Effector memory CD4-positive, alpha-beta T cell (primary cell): ENCODE results near the gene PKNOX2.

ENCODE experiments used
- DNase-seq, 3 donors: peaks; one replicate each; pipeline ENCODE4 v3.0.0-alpha.2; 2020
- H3K27ac ChIP-seq: 2 replicates; pipeline ENCODE4 v1.7.0; 2013; ENCODE audit warnings: mild to moderate bottlenecking, low read length, moderate library complexity; ENCODE audit not compliant: insufficient read depth, poor library complexity, severe bottlenecking
- H3K27me3 ChIP-seq: replicated peaks from 2 replicates; pipeline ENCODE4 v1.7.0; 2013; ENCODE audit warnings: mild to moderate bottlenecking, low read length; ENCODE audit not compliant: insufficient read depth, control insufficient read depth, poor library complexity, severe bottlenecking
- H3K36me3 ChIP-seq: 2 replicates; pipeline ENCODE4 v1.7.0; 2013; ENCODE audit warnings: mild to moderate bottlenecking, low read length, moderate library complexity; ENCODE audit not compliant: control insufficient read depth, insufficient read depth
- H3K4me1 ChIP-seq: 2 replicates; pipeline ENCODE4 v1.7.0; 2013; ENCODE audit warnings: low read length, mild to moderate bottlenecking; ENCODE audit not compliant: control insufficient read depth, insufficient read depth, poor library complexity, severe bottlenecking
- H3K4me3 ChIP-seq: 2 replicates; pipeline ENCODE4 v1.7.0; 2013; ENCODE audit warnings: low read length, low read depth, mild to moderate bottlenecking; ENCODE audit not compliant: insufficient read depth, poor library complexity, severe bottlenecking
- H3K9me3 ChIP-seq: 2 replicates; pipeline ENCODE4 v1.7.0; 2013; ENCODE audit warnings: mild to moderate bottlenecking, low read length, moderate library complexity; ENCODE audit not compliant: control insufficient read depth

The PKNOX2 gene

DNA sequence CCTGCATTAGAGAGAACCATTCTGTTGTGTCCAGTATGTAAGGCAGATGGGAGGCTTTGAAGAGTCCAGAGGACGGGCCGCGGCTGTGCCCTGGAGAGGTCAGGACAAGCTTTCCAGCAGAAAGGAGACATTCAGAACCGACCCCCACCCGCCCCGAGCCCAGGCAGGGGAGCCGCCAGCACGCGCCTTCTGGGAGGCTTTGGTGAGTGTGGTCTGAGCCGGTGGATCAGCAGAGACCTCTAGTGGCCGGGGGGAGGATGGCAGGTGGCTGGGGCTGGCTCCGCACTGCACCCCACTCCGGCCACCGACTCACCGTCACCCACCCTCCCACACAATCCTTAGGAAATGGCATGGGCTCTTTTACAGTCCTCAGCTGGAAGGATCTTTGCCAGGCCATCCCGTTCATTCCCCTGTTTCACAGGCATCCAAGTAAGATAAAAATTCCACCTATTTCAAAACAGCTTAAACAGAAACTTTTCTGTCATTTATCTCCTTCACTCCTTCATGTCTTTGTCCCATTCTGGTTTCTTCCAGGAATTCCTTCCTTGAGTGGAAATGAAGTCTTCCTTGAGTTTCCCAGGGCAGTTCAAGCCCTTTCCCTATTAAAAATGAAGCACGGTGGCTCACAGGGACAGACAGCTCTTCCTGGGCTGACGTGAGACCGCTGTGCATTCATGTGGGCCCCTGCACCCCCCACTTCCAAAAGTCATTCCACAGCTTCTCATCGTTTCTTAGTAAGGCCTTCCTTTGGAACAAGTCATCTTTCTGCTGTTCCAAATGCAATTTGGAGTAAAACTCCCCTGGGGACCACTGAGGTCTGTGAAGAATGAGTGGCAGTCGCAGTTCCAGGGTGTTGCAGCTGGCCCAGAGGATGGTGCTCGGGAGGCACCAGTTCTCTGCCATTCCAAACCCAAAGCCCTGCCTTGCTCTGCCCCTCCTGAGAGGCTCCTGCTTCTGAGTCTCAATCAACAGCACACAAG, 240.6 kb downstream of the PKNOX2 start:
- no peak overlapping the region for H3K27ac ChIP-seq
- no peaks in the 10 kb centered on the region for H3K36me3 ChIP-seq
- peak; percentile 14 to 34 (median 15) for DNase-seq
- H3K27me3 ChIP-seq = peaks cover 4% of the 10 kb centered on the region
- H3K9me3 ChIP-seq = no peaks in the 10 kb centered on the region
- no peak overlapping the region for H3K4me3 ChIP-seq
- H3K4me1 ChIP-seq = peaks cover 7% of the 10 kb centered on the region

DNA sequence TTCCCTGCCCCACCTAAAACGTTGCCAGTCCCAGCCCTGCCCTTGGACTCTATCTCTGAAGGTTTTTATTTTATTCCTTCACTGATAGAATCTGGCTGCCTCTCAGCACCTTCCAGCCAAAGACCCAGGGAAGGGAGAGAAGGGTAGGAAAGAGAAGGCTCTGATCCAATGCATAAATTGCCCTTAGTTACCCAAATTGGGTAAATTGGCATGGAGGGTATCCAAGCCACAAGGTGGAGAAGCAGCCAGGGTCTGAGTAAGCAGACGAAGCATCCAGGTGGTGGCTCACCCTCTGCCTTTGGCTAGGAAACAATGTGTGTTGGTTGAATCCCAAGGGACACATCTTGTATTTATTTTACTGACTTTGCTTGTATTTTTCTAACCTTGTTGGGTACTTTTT, 242.5 kb downstream of the PKNOX2 start:
- peaks cover 7% of the 10 kb centered on the region for H3K4me1 ChIP-seq
- no peaks in the 10 kb centered on the region for H3K9me3 ChIP-seq
- no peaks in the 10 kb centered on the region for H3K36me3 ChIP-seq
- H3K27ac ChIP-seq = no peak overlapping the region
- H3K27me3 ChIP-seq = peaks cover 4% of the 10 kb centered on the region
- DNase-seq = no peak
- no peak overlapping the region for H3K4me3 ChIP-seq

DNA sequence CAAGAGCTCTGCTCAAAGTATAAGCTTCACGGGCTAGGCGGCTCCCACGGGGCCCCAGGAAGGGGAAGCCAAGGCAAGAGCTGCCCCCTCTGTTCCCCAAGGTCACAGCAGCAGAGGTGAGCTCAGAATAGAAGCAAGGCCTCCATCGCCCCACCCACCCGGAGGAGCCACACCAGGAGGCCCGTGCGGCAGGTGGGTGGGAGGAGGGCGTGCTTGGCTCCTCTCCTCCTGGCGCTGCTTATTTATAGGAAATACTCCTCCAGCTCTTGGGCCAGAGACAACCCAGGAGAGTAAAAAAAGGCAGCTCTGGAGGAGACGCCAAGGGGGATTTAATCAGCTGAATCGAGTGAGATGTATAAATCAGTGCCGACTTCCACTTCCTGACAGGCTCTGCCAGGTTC, 243.8 kb downstream of the PKNOX2 start:
- Histone ChIP-seq H3K4me1 (peaks cover 7% of the 10 kb centered on the region), H3K36me3 (no peaks in the 10 kb centered on the region), H3K27me3 (peaks cover 4% of the 10 kb centered on the region), H3K27ac (no peak overlapping the region), H3K9me3 (no peaks in the 10 kb centered on the region), H3K4me3 (no peak overlapping the region)
- no peak for DNase-seq

DNA sequence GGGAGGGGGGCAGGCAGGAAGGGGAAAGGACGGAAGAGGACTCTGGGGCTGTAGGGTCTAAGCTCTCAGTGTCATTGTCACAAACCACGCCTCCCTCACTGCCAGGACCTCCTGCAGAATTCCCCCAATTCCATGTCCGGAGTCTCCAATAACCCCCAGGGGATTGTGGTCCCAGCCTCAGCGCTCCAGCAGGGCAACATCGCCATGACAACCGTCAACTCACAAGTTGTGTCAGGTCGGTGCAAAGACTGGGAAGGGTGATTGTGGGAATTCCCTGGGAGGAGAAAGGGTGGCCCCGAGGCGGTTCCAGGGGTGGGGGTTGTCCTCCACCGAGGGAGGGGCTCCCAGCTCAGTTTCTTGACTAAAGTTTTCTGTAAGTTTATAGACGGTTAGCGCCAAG, 245.5 kb downstream of the PKNOX2 start:
- Histone ChIP-seq H3K27ac (no peak overlapping the region), H3K4me1 (peaks cover 2% of the 10 kb centered on the region), H3K27me3 (no peaks in the 10 kb centered on the region), H3K9me3 (no peaks in the 10 kb centered on the region), H3K36me3 (no peaks in the 10 kb centered on the region), H3K4me3 (no peak overlapping the region)
- DNase-seq = no peak

DNA sequence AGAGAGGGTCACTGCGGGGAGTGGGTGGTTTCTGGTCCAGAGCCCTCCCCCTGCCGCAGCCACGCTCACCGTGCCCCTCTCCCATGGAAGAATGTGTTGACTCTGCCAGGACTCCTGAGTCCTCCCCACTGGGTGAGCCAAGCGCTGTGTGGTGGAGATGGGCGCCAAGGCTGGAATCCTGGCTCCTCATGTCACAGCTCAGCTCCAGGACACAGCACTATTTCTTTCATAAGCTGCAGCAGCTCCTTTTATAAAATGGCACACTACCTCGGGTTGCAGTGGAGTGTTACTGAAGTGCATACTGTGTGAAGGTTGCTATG, 247.6 kb downstream of the PKNOX2 start:
- H3K36me3 ChIP-seq = no peaks in the 10 kb centered on the region
- no peak overlapping the region for H3K27ac ChIP-seq
- no peaks in the 10 kb centered on the region for H3K9me3 ChIP-seq
- no peaks in the 10 kb centered on the region for H3K4me1 ChIP-seq
- H3K27me3 ChIP-seq = no peaks in the 10 kb centered on the region
- no peak for DNase-seq
- no peak overlapping the region for H3K4me3 ChIP-seq

DNA sequence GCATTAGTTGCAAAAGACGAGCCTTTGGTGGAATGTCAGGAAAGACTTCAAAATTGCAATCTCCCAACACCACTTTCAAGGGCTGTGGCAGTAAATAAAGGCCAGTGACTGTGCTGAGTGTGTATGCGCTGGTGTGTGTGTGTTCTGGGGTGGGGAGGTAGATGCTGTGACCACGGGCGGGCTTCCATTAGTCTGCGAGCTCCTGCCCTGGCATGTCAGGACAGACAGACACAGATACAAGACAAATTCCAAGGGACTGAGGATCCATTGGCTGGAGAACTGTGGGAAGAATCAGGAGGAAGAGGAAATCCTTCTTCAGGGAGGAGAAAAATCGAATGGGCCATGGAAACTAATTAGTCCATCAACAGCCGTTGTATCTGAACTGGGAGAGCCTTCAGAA, 248.0 kb downstream of the PKNOX2 start:
- Histone ChIP-seq H3K27me3 (no peaks in the 10 kb centered on the region), H3K9me3 (no peaks in the 10 kb centered on the region), H3K4me1 (no peaks in the 10 kb centered on the region), H3K4me3 (no peak overlapping the region), H3K36me3 (no peaks in the 10 kb centered on the region), H3K27ac (no peak overlapping the region)
- no peak for DNase-seq

DNA sequence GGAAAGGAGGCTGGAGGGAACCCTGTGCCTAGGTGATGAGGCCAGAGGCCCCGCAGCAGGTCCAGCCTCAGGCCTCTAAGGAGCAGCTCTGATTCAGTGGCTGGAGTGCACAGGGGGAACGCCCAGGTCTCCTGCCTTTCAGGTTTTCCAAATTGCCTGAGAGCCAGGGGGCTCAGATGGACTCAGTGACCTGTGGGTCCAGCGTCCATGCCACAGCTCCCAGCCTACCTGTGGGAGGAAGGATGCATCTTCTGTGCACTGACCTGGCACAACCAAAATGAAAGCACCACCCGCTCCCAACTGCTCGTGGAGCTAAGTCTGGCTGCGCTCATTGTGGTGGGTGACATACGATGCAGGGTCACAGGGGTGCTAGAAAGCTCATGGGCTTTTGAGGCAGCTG, 248.7 kb downstream of the PKNOX2 start:
- Histone ChIP-seq H3K4me1 (no peaks in the 10 kb centered on the region), H3K9me3 (no peaks in the 10 kb centered on the region), H3K4me3 (no peak overlapping the region), H3K27me3 (no peaks in the 10 kb centered on the region), H3K27ac (no peak overlapping the region), H3K36me3 (no peaks in the 10 kb centered on the region)
- no peak for DNase-seq

DNA sequence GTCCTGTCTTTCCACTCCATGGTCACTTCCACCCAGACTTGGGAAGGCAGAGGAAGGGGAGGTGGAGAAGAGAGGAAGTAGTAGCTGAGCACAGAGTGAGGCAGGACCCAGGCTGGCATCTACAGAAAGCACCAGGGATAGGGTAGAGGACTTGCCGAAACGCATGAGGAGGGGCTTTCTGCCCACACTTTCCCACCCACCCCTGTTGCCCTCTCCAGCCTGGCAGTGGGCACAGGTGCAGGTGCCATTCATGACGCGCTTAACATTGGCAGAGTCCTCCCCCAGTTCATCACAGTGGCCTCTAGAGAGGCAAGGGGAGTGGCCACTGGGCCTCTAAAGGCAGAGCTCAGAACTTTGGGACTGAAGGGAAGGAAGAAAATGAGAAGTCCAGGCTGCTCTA, 249.6 kb downstream of the PKNOX2 start:
- no peaks in the 10 kb centered on the region for H3K27me3 ChIP-seq
- H3K4me3 ChIP-seq = no peak overlapping the region
- no peaks in the 10 kb centered on the region for H3K9me3 ChIP-seq
- no peak for DNase-seq
- H3K27ac ChIP-seq = no peak overlapping the region
- H3K36me3 ChIP-seq = no peaks in the 10 kb centered on the region
- no peaks in the 10 kb centered on the region for H3K4me1 ChIP-seq

DNA sequence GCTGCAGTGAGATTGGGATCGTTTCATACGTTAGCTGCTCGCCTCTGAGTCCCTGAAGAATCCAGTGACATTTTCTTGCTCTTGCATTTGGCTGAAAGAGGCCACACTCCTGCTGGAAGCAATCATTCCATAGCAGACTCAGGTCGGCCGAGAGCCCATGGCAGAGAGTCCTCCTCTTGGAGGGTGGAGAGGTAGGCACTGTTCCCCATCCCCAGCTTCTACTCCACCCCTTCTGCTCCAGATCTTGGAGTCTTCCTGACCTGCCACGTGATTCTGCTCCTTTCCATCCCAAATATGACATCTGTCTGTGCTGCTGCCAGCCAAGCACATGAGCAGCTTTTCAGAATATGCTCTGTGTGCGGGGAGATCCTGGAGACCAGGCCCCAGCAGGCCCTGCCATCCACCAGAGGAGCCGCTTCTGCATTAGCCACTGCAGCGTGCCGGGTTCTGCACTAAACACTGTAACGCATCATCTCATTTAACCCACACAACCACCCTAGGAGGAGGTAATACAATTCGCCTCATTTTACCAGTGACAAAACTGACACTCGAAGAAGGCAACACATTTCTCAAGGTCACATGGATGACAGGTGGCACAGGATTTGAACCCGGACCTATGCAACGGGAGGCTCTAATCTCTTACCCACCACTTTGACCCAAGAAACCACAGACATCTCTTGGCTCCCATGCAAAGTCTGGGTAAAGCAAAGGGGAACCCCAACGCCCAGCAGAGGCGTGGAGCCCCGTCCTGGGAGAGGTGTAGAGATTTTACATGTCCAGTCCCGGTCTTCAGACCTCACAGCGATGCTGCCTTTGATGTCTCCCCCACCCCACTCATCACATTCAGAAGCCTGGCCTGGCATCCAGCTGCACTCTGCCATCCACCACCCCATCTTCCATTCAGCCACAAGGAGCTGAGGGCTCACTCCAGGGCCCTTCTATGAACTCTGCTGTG, 252.7 kb downstream of the PKNOX2 start:
- no peaks in the 10 kb centered on the region for H3K27me3 ChIP-seq
- no peaks in the 10 kb centered on the region for H3K4me1 ChIP-seq
- DNase-seq = no peak
- no peak overlapping the region for H3K4me3 ChIP-seq
- no peaks in the 10 kb centered on the region for H3K36me3 ChIP-seq
- no peak overlapping the region for H3K27ac ChIP-seq
- H3K9me3 ChIP-seq = no peaks in the 10 kb centered on the region

DNA sequence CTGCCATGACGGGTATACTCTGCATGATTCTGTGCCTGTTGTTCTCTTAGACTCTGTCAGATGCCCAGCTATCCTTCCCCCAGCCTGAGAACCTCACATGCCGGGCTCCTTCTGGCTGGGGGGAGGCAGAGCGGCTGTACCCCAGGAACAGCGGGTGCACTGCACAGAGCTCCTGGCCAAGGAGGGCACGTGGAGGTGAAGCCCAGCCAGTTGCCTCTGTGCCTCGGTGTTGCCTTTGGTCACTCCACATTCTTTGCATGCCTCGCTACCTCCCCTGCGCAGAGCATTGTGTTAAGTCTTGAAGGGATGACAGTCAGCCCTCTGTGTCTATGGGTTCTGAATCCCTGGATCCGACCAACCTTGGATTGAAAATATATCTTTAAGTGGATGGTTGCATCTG, 253.8 kb downstream of the PKNOX2 start:
- no peak overlapping the region for H3K27ac ChIP-seq
- H3K36me3 ChIP-seq = no peaks in the 10 kb centered on the region
- no peak for DNase-seq
- H3K4me3 ChIP-seq = no peak overlapping the region
- no peaks in the 10 kb centered on the region for H3K9me3 ChIP-seq
- H3K27me3 ChIP-seq = no peaks in the 10 kb centered on the region
- H3K4me1 ChIP-seq = no peaks in the 10 kb centered on the region
